Testis (tissue), 2 donors: ENCODE results near the gene CKAP4.

ENCODE experiments used
- CTCF ChIP-seq, 3 experiments: fragments of 450-650 bp in 2 of 3; fragments of 200-600 bp in 1 of 3; sonication (generic) in 1 of 3; IDR thresholded peaks; one replicate each; pipeline ENCODE4 v1.5.1; 2016 to 2019; ENCODE audit warnings: antibody characterized with exemption in 3 of 3, mild to moderate bottlenecking in 2 of 3, moderate library complexity in 1 of 3
- POLR2A ChIP-seq: fragments of 450-650 bp; IDR thresholded peaks from one replicate; pipeline ENCODE4 v1.6.1; 2017; ENCODE audit warnings: antibody characterized with exemption, mild to moderate bottlenecking, moderate library complexity

DNA sequence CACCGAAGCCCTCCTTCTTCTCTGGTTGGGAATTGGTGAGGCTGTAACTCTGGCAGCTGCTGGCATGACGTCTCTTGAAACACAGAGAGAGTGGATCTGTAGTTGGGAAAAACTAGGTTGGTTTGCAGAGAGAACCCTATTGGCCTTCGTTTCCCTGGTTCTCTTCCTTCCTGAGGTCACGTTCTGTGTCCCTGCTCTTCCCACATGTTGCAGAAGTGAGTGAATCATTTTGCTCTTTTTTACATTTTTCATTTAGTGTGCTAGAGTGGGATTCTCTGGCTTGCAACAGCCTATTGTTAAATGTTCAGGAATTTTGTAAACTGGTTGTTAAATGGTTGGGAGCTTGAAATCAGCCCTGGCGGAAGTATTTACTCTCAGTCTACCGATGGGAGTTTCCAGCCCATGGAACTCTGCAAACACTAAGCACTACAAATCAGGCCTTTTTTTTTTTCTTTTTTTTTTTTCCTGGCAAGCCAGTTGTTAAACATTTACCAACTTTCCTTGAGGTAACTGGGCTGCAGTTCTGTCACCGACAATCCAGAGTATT is 26.8 kb upstream of the CKAP4 start:
- TF ChIP-seq CTCF (IDR thresholded peaks at IDR 0.05): no peak
- no peak for TF ChIP-seq POLR2A
